HEK293 (cell line): Measurements from ENCODE around the gene PRDM13.

Experiments
- KLF16 ChIP-seq: fragments of 450-650 bp; formaldehyde crosslinking; IDR thresholded peaks from 2 replicates; pipeline ENCODE4 v1.5.1; 2017; ENCODE audit warnings: missing biosample characterization, missing genetic modification characterization
- PRDM4 ChIP-seq: fragments of 450-650 bp; formaldehyde crosslinking; IDR thresholded peaks from 2 replicates; pipeline ENCODE4 v1.5.1; 2017; ENCODE audit warnings: missing biosample characterization, missing genetic modification characterization
- SALL2 ChIP-seq: fragments of 450-650 bp; formaldehyde crosslinking; IDR thresholded peaks from 2 replicates; pipeline ENCODE4 v1.5.0; 2017; ENCODE audit warnings: missing biosample characterization, mild to moderate bottlenecking, missing genetic modification characterization, borderline replicate concordance
- SP2 ChIP-seq: fragments of 450-650 bp; formaldehyde crosslinking; IDR thresholded peaks from 2 replicates; pipeline ENCODE4 v1.5.1; 2016; ENCODE audit warnings: missing biosample characterization, missing genetic modification characterization
- ZBTB21 ChIP-seq: fragments of 450-650 bp; formaldehyde crosslinking; IDR thresholded peaks from 2 replicates; pipeline ENCODE4 v1.5.1; 2017; ENCODE audit warnings: missing biosample characterization, missing genetic modification characterization
- ZNF174 ChIP-seq: fragments of 450-650 bp; formaldehyde crosslinking; IDR thresholded peaks from 2 replicates; pipeline ENCODE4 v1.5.0; 2017; ENCODE audit warnings: missing biosample characterization, mild to moderate bottlenecking, missing genetic modification characterization
- ZNF362 ChIP-seq: fragments of 450-650 bp; formaldehyde crosslinking; IDR thresholded peaks from 2 replicates; pipeline ENCODE4 v1.5.1; 2016; ENCODE audit warnings: missing biosample characterization, missing genetic modification characterization
- ZNF394 ChIP-seq: fragments of 450-650 bp; formaldehyde crosslinking; IDR thresholded peaks from 2 replicates; pipeline ENCODE4 v1.5.1; 2016; ENCODE audit warnings: missing biosample characterization, missing genetic modification characterization, mild to moderate bottlenecking, moderate library complexity, borderline replicate concordance
- ZNF416 ChIP-seq: fragments of 450-650 bp; formaldehyde crosslinking; IDR thresholded peaks from 2 replicates; pipeline ENCODE4 v1.5.1; 2016; ENCODE audit warnings: missing biosample characterization, missing genetic modification characterization
- ZNF561 ChIP-seq: fragments of 450-650 bp; IDR thresholded peaks from 2 replicates; pipeline ENCODE4 v1.5.1; 2018; ENCODE audit warnings: missing biosample characterization, missing genetic modification characterization, borderline replicate concordance
- ZNF596 ChIP-seq: fragments of 450-650 bp; IDR thresholded peaks from 2 replicates; pipeline ENCODE4 v1.5.0; 2018; ENCODE audit warnings: missing biosample characterization, mild to moderate bottlenecking, missing genetic modification characterization, moderate library complexity
- TF ChIP-seq, protein P1 (sequence below): fragments of 450-650 bp; formaldehyde crosslinking; IDR thresholded peaks from 2 replicates; pipeline ENCODE4 v1.5.1; 2016; ENCODE audit warnings: missing biosample characterization, missing genetic modification characterization
- TF ChIP-seq, protein P2 (sequence below): sonication (generic); formaldehyde crosslinking; IDR thresholded peaks from 2 replicates; pipeline ENCODE4 v1.8.1; 2022; ENCODE audit warnings: mild to moderate bottlenecking, moderate library complexity, missing genetic modification reagents

GRCh38 chr6:99604166-99605073 lies 2.2 kb upstream of the PRDM13 start:
- TF ChIP-seq, protein P1, sequence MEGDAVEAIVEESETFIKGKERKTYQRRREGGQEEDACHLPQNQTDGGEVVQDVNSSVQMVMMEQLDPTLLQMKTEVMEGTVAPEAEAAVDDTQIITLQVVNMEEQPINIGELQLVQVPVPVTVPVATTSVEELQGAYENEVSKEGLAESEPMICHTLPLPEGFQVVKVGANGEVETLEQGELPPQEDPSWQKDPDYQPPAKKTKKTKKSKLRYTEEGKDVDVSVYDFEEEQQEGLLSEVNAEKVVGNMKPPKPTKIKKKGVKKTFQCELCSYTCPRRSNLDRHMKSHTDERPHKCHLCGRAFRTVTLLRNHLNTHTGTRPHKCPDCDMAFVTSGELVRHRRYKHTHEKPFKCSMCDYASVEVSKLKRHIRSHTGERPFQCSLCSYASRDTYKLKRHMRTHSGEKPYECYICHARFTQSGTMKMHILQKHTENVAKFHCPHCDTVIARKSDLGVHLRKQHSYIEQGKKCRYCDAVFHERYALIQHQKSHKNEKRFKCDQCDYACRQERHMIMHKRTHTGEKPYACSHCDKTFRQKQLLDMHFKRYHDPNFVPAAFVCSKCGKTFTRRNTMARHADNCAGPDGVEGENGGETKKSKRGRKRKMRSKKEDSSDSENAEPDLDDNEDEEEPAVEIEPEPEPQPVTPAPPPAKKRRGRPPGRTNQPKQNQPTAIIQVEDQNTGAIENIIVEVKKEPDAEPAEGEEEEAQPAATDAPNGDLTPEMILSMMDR (tag by site-specific recombination) = no peak
- TF ChIP-seq SP2 = no peak
- TF ChIP-seq PRDM4 (tag by site-specific recombination) = no peak
- no peak for TF ChIP-seq ZNF362 (tag by site-specific recombination)
- TF ChIP-seq ZNF416 = no peak
- no peak for TF ChIP-seq ZBTB21 (tag by site-specific recombination)
- no peak for TF ChIP-seq SALL2 (tag by site-specific recombination)
- TF ChIP-seq ZNF174 (tag by site-specific recombination) = no peak
- TF ChIP-seq ZNF596 (tag by site-specific recombination) = no peak
- TF ChIP-seq, protein P2, sequence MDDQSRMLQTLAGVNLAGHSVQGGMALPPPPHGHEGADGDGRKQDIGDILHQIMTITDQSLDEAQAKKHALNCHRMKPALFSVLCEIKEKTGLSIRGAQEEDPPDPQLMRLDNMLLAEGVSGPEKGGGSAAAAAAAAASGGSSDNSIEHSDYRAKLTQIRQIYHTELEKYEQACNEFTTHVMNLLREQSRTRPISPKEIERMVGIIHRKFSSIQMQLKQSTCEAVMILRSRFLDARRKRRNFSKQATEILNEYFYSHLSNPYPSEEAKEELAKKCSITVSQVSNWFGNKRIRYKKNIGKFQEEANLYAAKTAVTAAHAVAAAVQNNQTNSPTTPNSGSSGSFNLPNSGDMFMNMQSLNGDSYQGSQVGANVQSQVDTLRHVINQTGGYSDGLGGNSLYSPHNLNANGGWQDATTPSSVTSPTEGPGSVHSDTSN (CRISPR knock-in tag) = no peak
- no peak for TF ChIP-seq KLF16
- no peak for TF ChIP-seq ZNF561 (tag by site-specific recombination)
- TF ChIP-seq ZNF394 (tag by site-specific recombination) = no peak
